ENCODE results near the gene GIPC2.

The GIPC2 gene

DNA sequence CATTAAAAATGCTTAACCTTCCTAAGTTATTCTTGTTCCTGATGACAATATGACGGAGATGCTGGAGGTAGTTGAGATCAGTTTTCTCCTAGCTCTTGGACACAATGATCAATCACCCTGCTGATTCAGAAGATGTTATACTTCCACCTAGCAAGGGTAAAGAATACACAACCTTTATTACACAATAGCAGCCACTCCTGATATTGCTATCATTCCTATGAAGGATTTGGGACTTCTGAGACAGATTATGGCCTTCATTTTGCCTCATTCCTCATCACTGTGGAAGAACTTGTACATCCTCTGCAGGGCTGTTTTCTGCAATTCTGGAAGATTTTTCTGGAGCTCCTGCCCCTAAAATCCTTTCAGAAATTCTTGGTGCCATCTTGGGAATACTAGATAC lies 47.8 kb downstream of the GIPC2 start:
- no peak for DNase-seq (ENCODE audit: low read depth)
- TF ChIP-seq, protein P1, sequence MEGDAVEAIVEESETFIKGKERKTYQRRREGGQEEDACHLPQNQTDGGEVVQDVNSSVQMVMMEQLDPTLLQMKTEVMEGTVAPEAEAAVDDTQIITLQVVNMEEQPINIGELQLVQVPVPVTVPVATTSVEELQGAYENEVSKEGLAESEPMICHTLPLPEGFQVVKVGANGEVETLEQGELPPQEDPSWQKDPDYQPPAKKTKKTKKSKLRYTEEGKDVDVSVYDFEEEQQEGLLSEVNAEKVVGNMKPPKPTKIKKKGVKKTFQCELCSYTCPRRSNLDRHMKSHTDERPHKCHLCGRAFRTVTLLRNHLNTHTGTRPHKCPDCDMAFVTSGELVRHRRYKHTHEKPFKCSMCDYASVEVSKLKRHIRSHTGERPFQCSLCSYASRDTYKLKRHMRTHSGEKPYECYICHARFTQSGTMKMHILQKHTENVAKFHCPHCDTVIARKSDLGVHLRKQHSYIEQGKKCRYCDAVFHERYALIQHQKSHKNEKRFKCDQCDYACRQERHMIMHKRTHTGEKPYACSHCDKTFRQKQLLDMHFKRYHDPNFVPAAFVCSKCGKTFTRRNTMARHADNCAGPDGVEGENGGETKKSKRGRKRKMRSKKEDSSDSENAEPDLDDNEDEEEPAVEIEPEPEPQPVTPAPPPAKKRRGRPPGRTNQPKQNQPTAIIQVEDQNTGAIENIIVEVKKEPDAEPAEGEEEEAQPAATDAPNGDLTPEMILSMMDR (conservative IDR thresholded peaks at IDR 0.05; ENCODE audit: low read depth, low read length), result no peak
- no peak overlapping the region for H3K4me3 ChIP-seq (ENCODE audit: low read depth, low read length)

DNA sequence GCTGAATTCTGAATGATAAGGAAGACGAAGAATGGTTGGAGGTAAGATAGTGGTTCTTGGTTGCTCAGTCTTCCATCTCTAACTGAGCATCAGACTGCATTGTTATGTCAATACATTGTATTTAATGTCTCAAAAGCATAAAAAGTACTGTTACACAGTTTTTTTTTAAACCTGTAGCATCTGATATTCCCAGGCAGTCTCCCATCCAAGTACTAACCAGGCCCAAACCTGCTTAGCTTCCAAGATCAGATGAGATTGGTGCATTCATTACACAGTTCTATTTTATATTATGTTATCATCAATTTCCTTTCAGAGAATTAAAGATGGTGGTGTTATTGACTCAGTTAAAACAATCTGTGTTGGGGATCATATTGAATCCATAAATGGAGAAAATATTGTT lies 48.9 kb downstream of the GIPC2 start:
- DNase-seq (ENCODE audit: low read depth), result no peak
- H3K4me3 ChIP-seq (ENCODE audit: low read depth, low read length), result no peak overlapping the region
- TF ChIP-seq, protein P1 (conservative IDR thresholded peaks at IDR 0.05; ENCODE audit: low read depth, low read length), result no peak

DNA sequence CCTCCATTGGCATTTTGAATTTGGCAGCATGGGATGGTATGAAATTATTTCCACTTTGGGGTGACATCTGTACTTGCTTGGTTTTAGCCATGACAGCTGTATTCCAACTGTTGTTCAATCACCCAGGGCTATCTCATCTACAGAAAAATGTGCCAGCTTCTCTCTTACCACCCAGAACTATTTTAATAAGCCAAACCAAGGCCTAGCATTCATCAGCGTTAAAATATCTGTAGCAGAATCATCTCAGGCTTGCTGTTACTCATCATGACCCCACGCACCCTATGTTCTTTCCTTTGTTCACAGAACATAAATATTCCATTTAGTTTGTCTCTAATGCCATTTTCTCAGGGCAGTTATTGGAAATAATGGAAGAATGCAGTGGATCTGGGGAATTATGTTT lies 49.8 kb downstream of the GIPC2 start:
- peak; percentile 92 for DNase-seq (ENCODE audit: low read depth)
- no peak overlapping the region for H3K4me3 ChIP-seq (ENCODE audit: low read depth, low read length)
- TF ChIP-seq, protein P1 (conservative IDR thresholded peaks at IDR 0.05; ENCODE audit: low read depth, low read length), result no peak

DNA sequence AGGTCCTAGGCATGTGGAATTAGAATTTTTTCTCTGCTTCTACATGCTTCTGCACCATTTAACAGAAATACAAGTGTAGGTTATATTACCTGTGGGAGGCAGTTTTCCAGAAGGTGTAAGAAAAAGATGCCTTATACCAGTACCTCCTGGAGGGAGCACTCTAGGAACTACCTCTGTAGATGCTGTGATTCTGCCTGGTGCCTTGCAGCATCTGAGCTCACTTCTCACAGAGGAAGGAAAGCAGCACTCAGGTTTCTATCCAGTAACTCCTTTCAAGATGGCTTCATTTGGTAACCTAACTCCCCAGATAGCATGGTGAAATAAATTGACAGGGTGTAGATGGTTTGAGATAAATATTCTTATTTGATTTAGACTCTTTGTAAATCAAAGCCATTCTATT lies 50.3 kb downstream of the GIPC2 start:
- no peak overlapping the region for H3K4me3 ChIP-seq (ENCODE audit: low read depth, low read length)
- TF ChIP-seq, protein P1 (conservative IDR thresholded peaks at IDR 0.05; ENCODE audit: low read depth, low read length), result no peak
- peak; percentile 55 for DNase-seq (ENCODE audit: low read depth)

DNA sequence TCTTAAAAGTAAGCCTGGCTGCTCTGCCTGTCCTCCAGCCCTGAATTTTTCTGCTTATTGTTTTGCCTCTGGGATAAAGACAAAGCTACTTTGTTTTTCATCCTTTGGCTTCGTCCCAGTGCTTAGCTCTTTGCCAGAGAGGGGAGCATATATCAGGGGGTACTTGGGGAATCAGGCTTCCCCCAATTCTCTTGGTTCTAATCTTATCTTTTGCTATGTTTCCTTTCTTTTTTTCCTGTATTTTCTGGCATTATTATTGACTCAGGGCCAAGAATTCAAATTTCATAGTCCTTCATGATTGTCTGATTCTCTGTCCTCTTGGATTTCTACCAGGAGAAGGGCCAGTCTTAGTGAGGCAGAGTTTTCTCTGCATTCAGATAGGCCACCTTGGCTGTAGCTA lies 51.2 kb downstream of the GIPC2 start:
- TF ChIP-seq, protein P1 (conservative IDR thresholded peaks at IDR 0.05; ENCODE audit: low read depth, low read length), result no peak
- peak; percentile 39 for DNase-seq (ENCODE audit: low read depth)

DNA sequence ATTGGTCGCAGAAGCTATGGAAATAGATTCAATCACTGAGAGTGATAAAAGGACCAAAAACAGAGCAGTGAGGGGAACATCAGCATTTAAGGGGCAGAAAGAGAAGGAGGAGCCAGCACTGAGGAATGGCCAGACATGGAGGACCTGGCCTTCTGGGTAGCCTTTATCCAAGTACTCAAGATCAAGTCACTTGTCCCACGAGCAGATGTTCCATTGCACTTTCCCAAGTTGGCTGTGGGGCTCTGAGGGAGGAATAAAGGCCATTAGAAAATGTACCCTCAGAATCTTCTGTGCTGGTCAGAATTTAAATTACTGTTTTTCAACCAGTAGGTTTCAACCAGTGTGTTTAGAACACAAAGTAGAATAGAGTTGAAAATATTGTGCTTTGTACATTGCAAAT lies 55.3 kb downstream of the GIPC2 start:
- no peak overlapping the region for H3K4me3 ChIP-seq (ENCODE audit: low read depth, low read length)
- DNase-seq (ENCODE audit: low read depth), result no peak
- TF ChIP-seq, protein P1 (conservative IDR thresholded peaks at IDR 0.05; ENCODE audit: low read depth, low read length), result no peak

More for the DNA sequence above, 51.2 kb downstream of the GIPC2 start:
- no peak overlapping the region for H3K4me3 ChIP-seq (ENCODE audit: low read depth, low read length)

DNA sequence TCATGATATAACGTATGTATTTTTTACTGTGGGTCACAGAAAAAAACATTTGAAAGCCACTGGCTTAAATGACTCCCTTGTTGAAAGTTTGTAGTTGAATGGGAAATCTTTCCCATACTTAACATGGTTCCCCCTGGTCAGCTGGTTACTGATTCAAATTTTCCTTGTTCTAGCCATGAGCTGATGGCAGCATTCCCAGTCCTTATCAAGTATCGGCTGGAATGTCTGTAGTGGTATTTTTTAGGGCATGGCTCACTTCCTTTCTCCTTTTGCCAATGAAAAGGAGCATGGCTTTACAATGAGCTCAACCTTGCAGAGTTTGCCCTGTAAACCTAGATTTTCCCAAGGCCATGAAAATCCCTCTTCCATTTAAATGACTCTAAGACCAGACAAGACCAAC lies 55.7 kb downstream of the GIPC2 start:
- TF ChIP-seq, protein P1 (conservative IDR thresholded peaks at IDR 0.05; ENCODE audit: low read depth, low read length), result no peak
- DNase-seq (ENCODE audit: low read depth), result peak; percentile 94
- no peak overlapping the region for H3K4me3 ChIP-seq (ENCODE audit: low read depth, low read length)
